Measurements from ENCODE around the gene DDIT3.

The DDIT3 gene

DNA sequence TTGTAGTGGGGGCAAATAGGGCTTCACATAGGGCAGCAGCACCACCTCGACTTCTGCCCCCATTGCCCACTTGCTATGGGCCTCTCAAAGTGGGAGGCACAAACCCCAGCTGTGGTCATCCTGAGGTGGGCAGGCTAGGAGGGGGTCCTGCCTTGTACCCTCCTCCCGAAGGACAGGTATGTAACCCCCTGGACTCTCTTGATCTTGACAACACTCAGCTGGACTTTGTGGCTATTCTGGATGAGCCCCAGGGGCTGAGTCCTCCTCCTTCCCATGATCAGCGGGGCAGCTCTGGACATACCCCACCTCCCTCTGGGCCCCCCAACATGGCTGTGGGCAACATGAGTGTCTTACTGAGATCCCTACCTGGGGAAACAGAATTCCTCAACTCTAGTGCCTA lies 48.7 kb downstream of the DDIT3 start:
- ATAC-seq (replicated peaks) (no peak), DNase-seq (no peak)
- H3K36me3 Mint-ChIP-seq: peaks cover 62 to 80% of the 10 kb centered on the region in 2 donors
- no peaks in the 10 kb centered on the region for H3K9me3 Mint-ChIP-seq
- H3K27ac Mint-ChIP-seq: no peak overlapping the region
- H3K4me3 Mint-ChIP-seq: no peak overlapping the region
- no peaks in the 10 kb centered on the region for H3K27me3 Mint-ChIP-seq
- H3K4me1 Mint-ChIP-seq: peaks cover 37 to 52% of the 10 kb centered on the region in 2 donors

DNA sequence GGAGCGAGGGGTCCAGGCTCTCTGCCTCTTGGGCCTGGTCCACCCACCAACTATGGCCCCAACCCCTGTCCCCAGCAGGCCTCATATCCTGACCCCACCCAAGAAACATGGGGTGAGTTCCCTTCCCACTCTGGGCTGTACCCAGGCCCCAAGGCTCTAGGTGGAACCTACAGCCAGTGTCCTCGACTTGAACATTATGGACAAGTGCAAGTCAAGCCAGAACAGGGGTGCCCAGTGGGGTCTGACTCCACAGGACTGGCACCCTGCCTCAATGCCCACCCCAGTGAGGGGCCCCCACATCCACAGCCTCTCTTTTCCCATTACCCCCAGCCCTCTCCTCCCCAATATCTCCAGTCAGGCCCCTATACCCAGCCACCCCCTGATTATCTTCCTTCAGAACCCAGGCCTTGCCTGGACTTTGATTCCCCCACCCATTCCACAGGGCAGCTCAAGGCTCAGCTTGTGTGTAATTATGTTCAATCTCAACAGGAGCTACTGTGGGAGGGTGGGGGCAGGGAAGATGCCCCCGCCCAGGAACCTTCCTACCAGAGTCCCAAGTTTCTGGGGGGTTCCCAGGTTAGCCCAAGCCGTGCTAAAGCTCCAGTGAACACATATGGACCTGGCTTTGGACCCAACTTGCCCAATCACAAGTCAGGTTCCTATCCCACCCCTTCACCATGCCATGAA lies 49.2 kb downstream of the DDIT3 start:
- ATAC-seq (replicated peaks): no peak
- no peaks in the 10 kb centered on the region for H3K27me3 Mint-ChIP-seq
- H3K4me1 Mint-ChIP-seq: peaks cover 32 to 47% of the 10 kb centered on the region in 2 donors
- no peak overlapping the region for H3K4me3 Mint-ChIP-seq
- H3K9me3 Mint-ChIP-seq: no peaks in the 10 kb centered on the region
- no peak for DNase-seq
- peaks cover 58 to 75% of the 10 kb centered on the region in 2 donors for H3K36me3 Mint-ChIP-seq
- H3K27ac Mint-ChIP-seq: peak overlapping the region; percentile 67

- H3K36me3 Mint-ChIP-seq: peaks cover 56 to 73% of the 10 kb centered on the region in 2 donors
These were observed 49.9 kb downstream of the DDIT3 start for GRCh38 chr12:57470286-57470969.

DNA sequence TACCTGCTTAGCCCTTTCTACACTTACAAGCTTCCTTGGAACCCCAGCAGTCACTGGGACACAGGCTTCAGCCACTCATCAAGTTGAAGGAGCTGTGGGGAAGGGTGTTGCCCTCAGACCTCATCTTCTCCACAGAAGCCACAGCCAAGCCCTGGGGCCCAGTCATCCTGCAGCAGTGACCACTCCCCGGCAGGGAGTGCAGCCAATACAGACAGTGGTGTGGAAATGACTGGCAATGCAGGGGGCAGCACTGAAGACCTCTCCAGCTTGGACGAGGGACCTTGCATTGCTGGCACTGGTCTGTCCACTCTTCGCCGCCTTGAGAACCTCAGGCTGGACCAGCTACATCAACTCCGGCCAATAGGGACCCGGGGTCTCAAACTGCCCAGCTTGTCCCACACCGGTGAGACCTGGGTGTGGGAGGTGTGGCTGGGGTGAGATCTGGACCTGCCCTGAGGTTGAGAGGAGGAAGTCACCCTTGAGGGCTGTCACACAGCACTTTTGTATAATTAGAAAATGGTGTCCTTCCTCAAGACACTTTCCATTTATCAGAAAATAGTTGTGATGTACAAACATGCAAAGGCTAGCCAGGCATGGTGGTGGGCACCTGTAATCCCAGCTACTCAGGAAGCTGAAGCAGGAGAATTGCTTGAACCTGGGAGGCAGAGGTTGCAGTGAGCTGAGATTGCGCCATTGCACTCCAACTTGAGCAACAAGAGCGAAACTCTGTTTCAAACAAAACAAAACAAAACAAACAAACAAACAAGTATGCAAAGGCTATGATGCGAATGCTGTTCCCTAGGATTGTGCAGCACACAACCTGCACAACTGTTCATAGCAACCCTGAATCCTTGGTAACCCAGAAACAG lies 50.8 kb downstream of the DDIT3 start:
- Mint-ChIP-seq H3K9me3 (no peaks in the 10 kb centered on the region), H3K27ac (no peak overlapping the region), H3K36me3 (peaks cover 50 to 68% of the 10 kb centered on the region in 2 donors), H3K4me1 (peaks cover 33% of the 10 kb centered on the region in 2 donors), H3K4me3 (no peak overlapping the region), H3K27me3 (no peaks in the 10 kb centered on the region)
- ATAC-seq (replicated peaks) (no peak), DNase-seq (no peak)

More at GRCh38 chr12:57470286-57470969, 49.9 kb downstream of the DDIT3 start:
- H3K27ac Mint-ChIP-seq: no peak overlapping the region
- peaks cover 36 to 40% of the 10 kb centered on the region in 2 donors for H3K4me1 Mint-ChIP-seq
- H3K4me3 Mint-ChIP-seq: no peak overlapping the region
- no peak for DNase-seq
- ATAC-seq (replicated peaks): no peak
- no peaks in the 10 kb centered on the region for H3K9me3 Mint-ChIP-seq
- no peaks in the 10 kb centered on the region for H3K27me3 Mint-ChIP-seq

- Mint-ChIP-seq H3K9me3 (no peaks in the 10 kb centered on the region), H3K36me3 (peaks cover 37 to 54% of the 10 kb centered on the region in 2 donors), H3K4me1 (peaks cover 30 to 33% of the 10 kb centered on the region in 2 donors), H3K27me3 (no peaks in the 10 kb centered on the region), H3K27ac (no peak overlapping the region), H3K4me3 (no peak overlapping the region)
- no peak for DNase-seq
- no peak for ATAC-seq (replicated peaks)
These were observed 52.4 kb downstream of the DDIT3 start for GRCh38 chr12:57467915-57468314.

DNA sequence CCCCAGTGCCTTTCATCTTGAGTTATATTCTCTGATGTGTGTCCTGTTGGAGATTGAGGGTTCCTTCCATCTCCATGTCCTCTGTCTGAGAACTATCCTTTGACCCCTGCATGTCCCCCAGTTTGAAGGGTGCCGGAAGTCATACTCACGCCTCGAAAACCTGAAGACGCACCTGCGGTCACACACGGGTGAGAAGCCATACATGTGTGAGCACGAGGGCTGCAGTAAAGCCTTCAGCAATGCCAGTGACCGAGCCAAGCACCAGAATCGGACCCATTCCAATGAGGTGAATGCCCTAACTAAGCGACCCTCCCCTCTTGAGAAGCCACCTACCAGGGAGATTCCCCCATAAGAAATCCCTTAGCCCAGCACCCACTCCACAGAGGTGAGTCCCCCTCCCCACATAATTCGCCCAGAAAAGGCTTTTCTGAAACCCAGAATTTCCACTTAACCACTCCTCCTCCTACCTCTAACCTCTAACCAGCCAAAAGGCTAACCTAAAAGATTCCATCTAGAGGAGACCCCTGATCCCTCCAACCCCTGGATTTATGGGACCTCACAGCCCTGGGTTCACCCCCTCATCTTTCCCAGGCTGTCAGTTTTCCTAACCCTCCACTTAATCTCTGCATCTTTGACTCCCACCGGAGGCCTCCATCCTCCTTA lies 53.0 kb downstream of the DDIT3 start:
- Mint-ChIP-seq H3K9me3 (no peaks in the 10 kb centered on the region), H3K27me3 (no peaks in the 10 kb centered on the region), H3K36me3 (peaks cover 32 to 50% of the 10 kb centered on the region in 2 donors), H3K27ac (peak overlapping the region; percentile 65), H3K4me3 (no peak overlapping the region), H3K4me1 (peaks cover 34 to 35% of the 10 kb centered on the region in 2 donors)
- DNase-seq: no peak
- no peak for ATAC-seq (replicated peaks)
